Chondrocyte (in vitro differentiated cells): ENCODE measurements around the gene GNMT. TPM values are rescaled to one million over a fixed set of nuclear protein-coding genes. Genes with fewer than 3 reads are reported as not detected.
"Not testable (repeated sequence)": the region's sequence is repeated elsewhere in the genome, so short reads cannot be mapped to it uniquely, and the experiment has no call there.

Experiments used
- DNase-seq: peaks from one replicate; pipeline ENCODE4 v3.0.0; 2021; ENCODE audit warnings: mixed read lengths, low spot score
- H3K27ac Mint-ChIP-seq: one replicate; pipeline ENCODE4 v1.8.0; 2021; ENCODE audit warnings: mild to moderate bottlenecking, moderate library complexity, mixed read lengths; ENCODE audit not compliant: unreplicated experiment
- H3K27me3 Mint-ChIP-seq: 2 replicates; pipeline ENCODE4 v1.8.0; 2021; ENCODE audit warnings: low read depth, mixed read lengths
- H3K36me3 Mint-ChIP-seq: 2 replicates; pipeline ENCODE4 v1.8.0; 2021; ENCODE audit warnings: low read depth, mixed read lengths
- H3K4me1 Mint-ChIP-seq: 2 replicates; pipeline ENCODE4 v1.8.0; 2021; ENCODE audit warnings: low read depth, mild to moderate bottlenecking, mixed read lengths
- H3K4me3 Mint-ChIP-seq: one replicate; pipeline ENCODE4 v1.8.0; 2021; ENCODE audit warnings: mild to moderate bottlenecking, moderate library complexity, mixed read lengths; ENCODE audit not compliant: unreplicated experiment
- H3K9me3 Mint-ChIP-seq: 2 replicates; pipeline ENCODE4 v1.8.0; 2021; ENCODE audit warnings: low read depth, mixed read lengths
- total RNA-seq: library from RNA; stranded (reverse); gene quantifications from 3 replicates; pipeline ENCODE4 v1.2.1, GENCODE V29; 2021
- TF ChIP-seq, protein P1 (sequence below): fragments of 200-600 bp; sonication (generic); IDR thresholded peaks from 2 replicates; pipeline ENCODE4 v1.5.0; 2021; ENCODE audit warnings: antibody characterized with exemption, mild to moderate bottlenecking, moderate library complexity

Gene GNMT
- total RNA-seq, 1 donor from 2014 or later, result not detected

DNA sequence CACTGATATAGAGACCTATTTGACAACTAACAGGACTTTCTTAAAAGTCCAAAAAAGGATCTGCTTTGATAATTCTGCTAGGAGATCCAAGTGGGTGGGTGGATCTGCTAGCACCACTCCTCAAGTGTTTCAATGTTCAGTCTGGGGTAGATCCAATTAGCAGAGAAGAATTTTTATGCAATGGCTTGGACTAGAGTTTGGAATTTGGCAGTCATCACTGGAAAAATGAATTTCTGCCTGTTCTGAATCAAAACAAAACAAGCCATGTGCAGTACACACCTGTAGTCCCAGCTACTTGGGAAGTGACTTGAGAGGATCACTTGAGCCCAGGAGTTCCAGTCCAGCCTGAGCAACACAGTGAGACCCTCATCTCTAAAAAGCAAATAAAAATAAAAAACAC lies 12.6 kb upstream of the GNMT start:
- Mint-ChIP-seq H3K36me3 (peaks cover 5% of the 10 kb centered on the region), H3K27me3 (no peaks in the 10 kb centered on the region), H3K4me3 (no peak overlapping the region), H3K27ac (no peak overlapping the region), H3K4me1 (peaks cover 11% of the 10 kb centered on the region), H3K9me3 (no peaks in the 10 kb centered on the region)
- no peak for DNase-seq
- TF ChIP-seq, protein P1, sequence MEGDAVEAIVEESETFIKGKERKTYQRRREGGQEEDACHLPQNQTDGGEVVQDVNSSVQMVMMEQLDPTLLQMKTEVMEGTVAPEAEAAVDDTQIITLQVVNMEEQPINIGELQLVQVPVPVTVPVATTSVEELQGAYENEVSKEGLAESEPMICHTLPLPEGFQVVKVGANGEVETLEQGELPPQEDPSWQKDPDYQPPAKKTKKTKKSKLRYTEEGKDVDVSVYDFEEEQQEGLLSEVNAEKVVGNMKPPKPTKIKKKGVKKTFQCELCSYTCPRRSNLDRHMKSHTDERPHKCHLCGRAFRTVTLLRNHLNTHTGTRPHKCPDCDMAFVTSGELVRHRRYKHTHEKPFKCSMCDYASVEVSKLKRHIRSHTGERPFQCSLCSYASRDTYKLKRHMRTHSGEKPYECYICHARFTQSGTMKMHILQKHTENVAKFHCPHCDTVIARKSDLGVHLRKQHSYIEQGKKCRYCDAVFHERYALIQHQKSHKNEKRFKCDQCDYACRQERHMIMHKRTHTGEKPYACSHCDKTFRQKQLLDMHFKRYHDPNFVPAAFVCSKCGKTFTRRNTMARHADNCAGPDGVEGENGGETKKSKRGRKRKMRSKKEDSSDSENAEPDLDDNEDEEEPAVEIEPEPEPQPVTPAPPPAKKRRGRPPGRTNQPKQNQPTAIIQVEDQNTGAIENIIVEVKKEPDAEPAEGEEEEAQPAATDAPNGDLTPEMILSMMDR, result no peak

DNA sequence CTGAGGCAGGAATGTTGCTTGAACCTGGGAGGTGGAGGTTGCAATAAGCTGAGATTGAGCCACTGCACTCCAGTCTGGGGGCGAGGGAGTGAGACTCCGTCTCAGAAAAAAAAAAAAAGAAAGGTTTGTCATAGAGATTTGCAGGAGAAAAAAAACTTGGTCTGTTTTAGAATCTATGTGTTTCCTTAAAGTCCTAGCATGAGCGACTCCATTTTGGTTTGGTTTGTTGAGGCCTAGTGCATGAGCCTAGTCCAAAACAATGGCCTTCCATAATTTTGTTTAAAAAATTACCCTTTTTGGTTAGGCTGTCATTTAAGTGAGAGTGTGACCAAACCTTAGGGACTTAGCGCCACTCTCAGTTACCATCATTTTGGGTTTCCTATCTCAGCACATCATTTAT lies 8.2 kb upstream of the GNMT start:
- peaks cover 11% of the 10 kb centered on the region for H3K4me1 Mint-ChIP-seq
- TF ChIP-seq, protein P1, result no peak
- H3K4me3 Mint-ChIP-seq, result no peak overlapping the region
- no peaks in the 10 kb centered on the region for H3K9me3 Mint-ChIP-seq
- no peaks in the 10 kb centered on the region for H3K36me3 Mint-ChIP-seq
- no peak for DNase-seq
- no peak overlapping the region for H3K27ac Mint-ChIP-seq
- H3K27me3 Mint-ChIP-seq, result no peaks in the 10 kb centered on the region

DNA sequence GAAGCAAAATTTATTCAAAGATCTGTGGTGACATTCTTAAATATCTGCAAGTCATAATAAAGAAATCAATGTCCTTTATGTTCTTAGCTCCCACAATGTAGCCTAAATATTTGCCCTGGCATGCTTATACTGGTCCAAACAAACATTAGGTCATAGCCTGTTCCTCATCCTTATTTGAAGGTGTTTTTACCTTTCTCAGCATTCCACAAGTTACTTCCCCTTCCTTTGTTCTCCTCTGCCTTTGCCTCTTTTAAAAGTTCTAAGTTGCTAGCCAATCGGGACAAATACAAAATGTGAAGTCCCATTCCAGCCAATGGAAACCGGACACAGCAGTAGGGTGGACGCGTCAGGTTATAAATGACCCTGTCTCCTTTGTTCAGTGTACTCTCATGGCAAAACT lies 6.1 kb upstream of the GNMT start:
- not testable (repeated sequence) for H3K36me3 Mint-ChIP-seq, H3K9me3 Mint-ChIP-seq, H3K4me3 Mint-ChIP-seq, H3K4me1 Mint-ChIP-seq, DNase-seq, H3K27ac Mint-ChIP-seq, H3K27me3 Mint-ChIP-seq

DNA sequence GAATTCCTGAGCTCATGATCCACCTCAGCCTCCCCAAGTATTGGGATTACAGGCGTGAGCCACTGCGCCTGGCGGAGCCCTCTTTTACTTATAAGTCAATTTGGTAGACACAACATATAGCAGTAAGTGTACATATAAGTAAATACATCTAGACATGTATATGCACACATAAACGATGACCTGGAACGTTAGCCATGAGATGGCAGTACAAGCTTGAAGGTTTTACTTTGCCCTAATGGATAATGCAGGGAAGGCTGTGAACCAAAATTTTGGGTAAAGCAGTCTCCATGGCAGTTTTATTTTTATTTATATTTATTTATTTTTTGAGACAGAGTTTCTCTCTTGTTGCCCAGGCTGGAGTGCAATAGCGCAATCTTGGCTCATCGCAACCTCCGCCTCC lies 2.4 kb upstream of the GNMT start:
- H3K27ac Mint-ChIP-seq, result no peak overlapping the region
- TF ChIP-seq, protein P1, result peak; percentile 16
- no peaks in the 10 kb centered on the region for H3K9me3 Mint-ChIP-seq
- peaks cover 4% of the 10 kb centered on the region for H3K36me3 Mint-ChIP-seq
- H3K4me3 Mint-ChIP-seq, result no peak overlapping the region
- H3K4me1 Mint-ChIP-seq, result peaks cover 19% of the 10 kb centered on the region
- H3K27me3 Mint-ChIP-seq, result no peaks in the 10 kb centered on the region
- no peak for DNase-seq

DNA sequence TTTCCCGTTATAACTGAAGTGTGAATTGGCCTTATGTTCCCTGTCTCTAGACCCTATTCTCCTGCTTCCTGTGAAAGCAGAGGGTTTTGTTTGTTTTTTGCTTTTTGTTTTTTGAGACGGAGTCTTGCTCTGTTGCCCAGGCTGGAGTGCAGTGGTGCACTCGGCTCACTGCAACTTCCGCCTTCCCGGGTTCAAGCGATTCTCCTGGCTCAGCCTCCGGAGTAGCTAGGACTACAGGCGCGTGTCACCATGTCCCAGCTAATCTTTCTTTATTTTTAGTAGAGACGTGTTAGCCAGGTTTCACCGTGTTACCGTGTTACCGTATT lies 674 bp upstream of the GNMT start:
- H3K4me1 Mint-ChIP-seq, result peaks cover 19% of the 10 kb centered on the region
- TF ChIP-seq, protein P1, result no peak
- peaks cover 4% of the 10 kb centered on the region for H3K36me3 Mint-ChIP-seq
- DNase-seq, result no peak
- H3K27ac Mint-ChIP-seq, result no peak overlapping the region
- no peaks in the 10 kb centered on the region for H3K9me3 Mint-ChIP-seq
- no peaks in the 10 kb centered on the region for H3K27me3 Mint-ChIP-seq
- H3K4me3 Mint-ChIP-seq, result peak overlapping the region; percentile 68

DNA sequence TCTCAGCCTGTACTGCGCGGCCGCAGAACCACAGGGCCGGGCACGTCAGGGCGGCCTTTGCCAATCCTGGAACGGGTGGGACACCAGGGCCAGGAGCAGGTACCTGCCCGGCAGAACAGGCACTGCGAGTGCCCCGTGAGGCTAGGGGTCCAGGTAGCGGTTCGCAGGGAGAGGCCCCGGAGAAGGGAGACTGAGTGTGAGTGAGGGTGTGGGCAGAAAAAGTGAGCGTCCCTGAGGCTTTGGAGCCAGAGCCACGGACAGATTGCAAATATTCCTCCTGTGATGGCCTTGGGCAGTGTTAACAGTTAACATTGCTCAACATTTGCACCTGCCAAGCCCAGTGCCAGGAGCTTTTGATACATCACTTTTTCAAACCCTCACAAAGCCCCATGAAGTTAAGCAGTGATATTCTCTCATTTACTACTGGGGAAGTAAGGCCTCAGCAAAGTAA lies 491 bp downstream of the GNMT start:
- DNase-seq, result no peak
- H3K4me1 Mint-ChIP-seq, result peaks cover 19% of the 10 kb centered on the region
- peak overlapping the region; percentile 68 for H3K4me3 Mint-ChIP-seq
- TF ChIP-seq, protein P1, result no peak
- no peaks in the 10 kb centered on the region for H3K27me3 Mint-ChIP-seq
- H3K9me3 Mint-ChIP-seq, result no peaks in the 10 kb centered on the region
- no peak overlapping the region for H3K27ac Mint-ChIP-seq
- H3K36me3 Mint-ChIP-seq, result peaks cover 4% of the 10 kb centered on the region
